Pons (tissue), 1 donor: Measurements from ENCODE around the gene FAM228B.
"Not testable (repeated sequence)": the region's sequence is repeated elsewhere in the genome, so short reads cannot be mapped to it uniquely, and the experiment has no call there.

Experiments
- DNase-seq: peaks from one replicate; pipeline ENCODE4 v3.0.0-alpha.2; 2016; ENCODE audit warnings: low spot score

The FAM228B gene

GRCh38 chr2:24102677-24103076 lies 20.6 kb upstream of the FAM228B start:
- DNase-seq: no peak

- DNase-seq: no peak
Observed at GRCh38 chr2:24104110-24104650, 19.1 kb upstream of the FAM228B start.

DNA sequence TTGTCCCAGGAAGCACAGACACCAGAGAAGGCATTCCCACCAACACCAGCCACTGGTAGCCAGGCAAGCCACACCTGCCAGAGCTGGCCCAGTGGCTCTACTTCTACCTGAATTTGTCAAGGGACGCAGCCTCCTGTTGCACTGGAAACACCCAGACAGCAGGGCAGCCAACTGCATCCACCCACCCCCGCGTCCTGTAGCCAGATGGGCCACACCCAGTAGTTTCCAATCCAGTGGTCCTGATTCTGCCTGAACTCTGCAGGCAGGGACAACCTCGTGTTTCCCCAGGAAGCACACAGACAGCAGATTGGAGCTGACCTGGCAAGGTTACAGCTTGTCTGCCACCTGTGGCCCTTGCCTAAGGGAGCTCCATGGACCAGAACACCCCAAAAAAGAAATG lies 18.4 kb upstream of the FAM228B start:
- DNase-seq: no peak

DNA sequence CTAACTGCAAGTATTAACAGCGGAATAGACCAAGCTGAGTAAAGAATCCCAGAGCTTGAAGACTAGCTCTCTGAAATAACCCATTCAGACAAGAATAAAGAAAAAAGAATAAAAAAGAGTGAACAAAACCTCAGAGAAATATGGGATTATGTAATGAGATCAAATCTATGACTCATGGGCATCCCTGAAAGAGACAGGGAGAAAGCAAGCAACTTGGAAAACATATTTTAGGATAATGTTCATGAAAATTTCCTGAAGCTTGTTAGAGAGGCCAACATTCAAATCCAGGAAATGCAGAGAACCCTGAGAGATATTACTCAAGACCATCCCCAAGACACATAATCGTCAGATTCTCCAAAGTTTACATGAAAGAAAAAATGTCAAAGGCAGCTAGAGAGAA lies 17.5 kb upstream of the FAM228B start:
- DNase-seq: no peak

DNA sequence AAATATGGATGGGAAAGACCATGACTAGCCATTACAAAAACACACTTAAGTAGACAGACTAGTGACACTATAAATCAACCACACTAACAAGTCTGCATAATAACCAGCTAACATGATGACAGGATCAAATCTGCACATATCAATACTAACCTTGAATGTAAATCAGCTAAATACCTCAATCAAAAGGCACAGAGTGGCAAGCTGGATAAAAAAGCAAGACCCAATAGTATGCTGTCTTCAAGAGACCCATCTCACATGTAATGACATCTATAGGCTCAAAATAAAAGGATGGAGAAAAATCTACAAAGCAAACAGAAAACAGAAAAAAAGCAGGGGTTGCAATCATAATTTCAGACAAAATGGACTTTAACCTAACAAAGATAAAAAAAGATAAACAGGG lies 16.5 kb upstream of the FAM228B start:
- DNase-seq: no peak

DNA sequence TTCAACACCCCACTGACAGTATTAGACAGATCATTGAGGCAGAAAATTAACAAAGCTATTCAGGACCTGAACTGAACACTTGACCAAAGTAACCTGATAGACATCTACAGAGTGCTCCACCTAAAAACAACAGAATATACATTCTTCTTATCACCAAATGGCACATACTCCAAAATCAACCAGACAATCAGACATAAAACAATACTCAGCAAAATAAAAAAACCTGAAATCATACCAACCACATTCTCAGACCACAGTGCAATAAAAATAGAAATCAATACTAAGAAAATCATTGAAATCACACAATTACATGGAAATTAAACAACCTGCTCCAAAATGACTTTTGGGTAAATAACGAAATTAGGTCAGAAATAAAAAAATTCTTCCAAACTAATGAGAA lies 15.9 kb upstream of the FAM228B start:
- no peak for DNase-seq

DNA sequence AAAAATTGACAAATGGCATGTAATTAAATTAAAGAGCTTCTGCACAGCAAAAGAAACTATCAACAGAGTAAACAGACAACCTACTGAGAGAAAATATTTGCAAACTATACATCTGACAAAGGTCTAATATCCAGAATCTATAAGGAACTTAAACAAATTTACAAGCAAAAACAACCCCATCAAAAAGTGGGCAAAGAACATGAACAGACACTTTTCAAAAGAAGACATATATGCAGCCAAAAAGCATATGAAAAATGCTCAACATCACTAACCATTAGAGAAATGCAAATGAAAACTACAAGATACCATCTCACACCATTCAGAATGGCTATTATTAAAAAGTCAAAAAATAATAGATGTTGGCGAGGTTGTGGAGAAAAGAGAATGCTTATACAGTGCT lies 13.8 kb upstream of the FAM228B start:
- not testable (repeated sequence) for DNase-seq

GRCh38 chr2:24110660-24111303 lies 12.5 kb upstream of the FAM228B start:
- DNase-seq: no peak

- no peak for DNase-seq
Observed at GRCh38 chr2:24111407-24111901, 11.8 kb upstream of the FAM228B start.

DNA sequence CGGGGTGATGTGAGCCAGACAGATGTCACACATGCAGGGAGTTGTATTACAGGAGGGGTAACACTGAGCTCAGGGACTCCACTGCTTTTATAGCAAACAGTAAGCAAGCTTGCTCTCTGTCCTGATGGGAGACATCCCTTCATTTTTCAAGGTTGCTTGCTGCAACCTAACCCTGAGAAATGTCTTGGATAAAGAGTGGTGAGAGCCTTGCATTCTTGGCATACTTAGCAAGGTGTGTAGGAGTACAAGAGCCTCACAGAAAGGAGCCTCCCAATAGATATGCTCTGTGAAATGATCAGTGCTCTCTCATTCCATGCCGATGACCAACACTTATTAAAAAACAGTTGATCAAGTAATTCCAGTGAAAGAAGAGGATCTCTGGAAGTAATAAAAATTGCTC lies 8.2 kb upstream of the FAM228B start:
- no peak for DNase-seq

GRCh38 chr2:24117902-24118301 lies 5.4 kb upstream of the FAM228B start:
- DNase-seq: no peak

- no peak for DNase-seq
Observed at GRCh38 chr2:24121066-24121465, 2.2 kb upstream of the FAM228B start.

DNA sequence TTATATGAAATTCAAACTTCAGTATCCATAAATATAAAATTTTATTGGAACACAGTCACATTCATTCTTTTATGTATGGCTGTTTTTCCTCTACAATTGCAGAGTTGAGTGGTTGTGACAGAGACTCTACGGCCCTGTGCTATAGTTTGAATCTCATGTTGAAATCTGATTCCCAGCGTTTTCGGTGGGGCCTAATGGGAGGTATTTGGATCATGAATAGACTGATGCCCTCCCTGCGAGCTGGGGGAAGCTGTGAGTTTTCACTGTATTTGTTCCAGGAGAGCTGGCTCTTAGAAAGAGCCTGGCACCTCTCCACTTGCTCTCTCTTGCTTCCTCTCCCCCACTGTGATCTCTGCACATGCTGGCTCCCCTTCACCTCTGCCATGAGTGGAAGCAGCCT lies 1.8 kb upstream of the FAM228B start:
- peak; percentile 7 for DNase-seq

DNA sequence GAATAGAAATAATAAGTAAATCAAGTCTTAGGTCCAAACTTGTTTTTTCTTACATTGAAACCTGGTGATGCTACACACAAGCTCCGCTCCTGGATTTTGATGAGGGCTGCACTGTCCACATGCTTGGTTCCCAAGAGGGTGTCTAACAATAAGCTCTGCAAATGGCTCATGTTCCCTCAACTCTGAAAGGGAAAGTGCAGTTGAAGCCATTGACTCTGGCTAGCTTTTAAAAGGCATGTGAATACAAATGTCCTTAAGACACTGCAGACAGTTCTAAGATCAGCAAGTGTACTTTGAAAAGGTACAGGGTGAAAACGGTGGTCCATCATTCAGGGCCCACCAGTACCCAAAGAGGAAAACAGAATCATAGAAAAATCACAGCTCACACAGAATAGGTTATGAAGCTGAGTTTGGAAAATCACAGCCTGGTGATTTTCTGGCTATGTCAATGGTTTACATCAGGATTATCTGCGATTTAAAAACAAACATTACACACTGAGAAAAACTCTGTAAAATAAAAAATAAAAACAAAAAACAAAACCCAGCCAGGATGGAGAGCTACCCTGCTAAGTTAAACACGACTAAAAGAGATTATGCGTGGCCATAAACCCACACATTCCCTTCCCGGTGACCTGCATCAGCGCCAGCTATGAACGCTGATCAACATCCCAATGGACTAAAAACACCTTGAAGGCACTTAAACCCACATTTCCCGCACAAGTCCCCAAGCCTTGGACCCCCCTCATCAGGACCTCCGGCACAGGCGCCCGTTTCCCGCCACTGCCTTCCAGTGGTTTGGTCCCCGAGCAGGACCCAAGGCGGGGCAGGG lies 689 bp upstream of the FAM228B start:
- peak; percentile 52 for DNase-seq

DNA sequence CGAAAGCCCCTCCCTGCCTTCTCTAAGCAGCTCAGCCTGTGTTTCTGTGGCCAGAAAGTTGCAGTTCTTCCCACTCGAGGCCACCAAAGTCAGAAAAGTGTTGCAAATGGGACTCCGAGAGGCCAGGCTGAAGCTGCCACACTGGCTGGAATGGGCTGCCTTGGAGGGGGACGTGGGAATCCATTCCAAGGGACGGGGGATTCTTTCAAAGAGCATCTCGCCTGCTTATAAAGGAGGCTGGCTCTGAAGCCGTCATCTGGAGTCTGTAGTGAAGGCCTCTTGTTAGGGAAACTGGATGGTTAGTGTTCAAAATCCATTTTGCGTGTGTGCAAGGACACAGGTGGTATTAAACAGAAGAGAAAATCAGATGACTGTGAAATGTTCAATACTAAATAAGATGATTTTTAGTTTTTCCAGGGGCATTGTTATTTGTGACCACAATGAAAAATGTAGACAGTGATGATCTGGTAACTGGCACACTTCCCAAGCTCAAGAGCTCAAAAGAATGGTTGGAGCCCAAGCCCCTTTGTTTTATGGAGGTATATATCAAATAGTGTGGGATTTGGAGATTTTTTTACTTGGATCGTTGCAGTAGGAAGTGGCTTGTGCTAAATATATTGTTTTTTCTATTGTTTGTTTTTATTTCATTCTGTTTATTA lies 782 bp downstream of the FAM228B start:
- peak; percentile 61 for DNase-seq

GRCh38 chr2:24125956-24126355 lies 2.7 kb downstream of the FAM228B start:
- DNase-seq: no peak

GRCh38 chr2:24132543-24132942 lies 9.3 kb downstream of the FAM228B start:
- no peak for DNase-seq

DNA sequence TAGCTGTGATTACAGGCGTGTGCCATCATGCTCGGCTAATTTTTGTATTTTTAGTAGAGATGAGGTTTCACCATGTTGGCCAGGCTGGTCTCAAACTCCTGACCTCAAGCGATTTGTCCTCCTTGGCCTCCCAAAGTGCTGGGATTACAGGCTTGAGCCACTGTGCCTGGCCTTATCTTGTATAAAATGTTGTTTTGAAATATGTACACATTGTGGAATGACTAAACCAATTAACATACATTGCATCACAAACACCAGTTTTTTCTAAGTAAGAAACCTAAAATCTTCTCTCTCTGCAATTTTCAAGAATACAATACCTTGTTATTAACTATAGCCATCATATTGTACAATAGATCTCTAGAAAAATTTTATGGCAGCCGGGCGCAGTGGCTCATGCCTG lies 17.0 kb downstream of the FAM228B start:
- not testable (repeated sequence) for DNase-seq

- DNase-seq: no peak
Observed at GRCh38 chr2:24147364-24147763, 24.1 kb downstream of the FAM228B start.

GRCh38 chr2:24152413-24153197 lies 29.3 kb downstream of the FAM228B start:
- DNase-seq: no peak

DNA sequence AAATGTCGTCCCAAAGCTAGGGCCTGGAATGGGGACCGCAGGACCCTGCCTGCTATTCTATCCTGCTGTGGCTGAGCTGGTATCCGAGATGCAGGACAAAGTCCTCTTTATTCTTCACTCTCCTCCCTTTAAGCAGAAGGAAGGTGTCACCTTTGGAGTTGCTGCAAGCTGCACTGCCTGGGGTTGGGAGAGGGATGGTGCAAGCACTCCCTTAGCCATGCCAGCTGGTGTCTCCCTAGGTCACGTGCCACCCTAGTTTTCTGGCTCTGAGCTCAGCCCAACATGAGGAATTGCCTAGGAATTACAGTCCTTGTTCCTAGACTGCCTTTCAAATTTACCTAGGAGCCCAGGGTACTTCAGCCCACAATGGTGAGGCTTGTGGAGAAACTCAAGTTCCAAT lies 30.2 kb downstream of the FAM228B start:
- peak; percentile 5 for DNase-seq

- no peak for DNase-seq
Observed at GRCh38 chr2:24158131-24158530, 34.9 kb downstream of the FAM228B start.
